Naive thymus-derived CD8-positive, alpha-beta T cell (primary cell): ENCODE results near the gene DGKG. TPM values are rescaled to one million over a fixed set of nuclear protein-coding genes. Genes with fewer than 3 reads are reported as not detected.

Source experiments
- ATAC-seq, 2 donors: fragments of 150-1000 bp; cut with Tn5 transposase in 1 of 2; sonication (Bioruptor Pico), chemical (Tn5 transposase) in 1 of 2; 1 replicate in 1 of 2; 2 replicates in 1 of 2; pipeline ENCODE4 v1.10.0; 2021; ENCODE audit warnings: mild to moderate bottlenecking in 2 of 2, moderate library complexity in 2 of 2
- POLR2A ChIA-PET: fragments of 350-600 bp; sonication (Branson Sonifier 250); formaldehyde crosslinking; loops from one replicate; lab custom pipeline; 2021; ENCODE audit warnings: antibody characterized with exemption; lab: Charles Lee
- DNase-seq, 10 donors: peaks; one replicate each; pipeline versions ENCODE4 v3.0.0 to v3.0.0-alpha.2; 2020 to 2022
- H3K27ac Mint-ChIP-seq, 10 donors: one replicate each; pipeline ENCODE4 v1.8.0; 2020 to 2022; ENCODE audit warnings: mild to moderate bottlenecking in 10 of 10, mixed read lengths in 10 of 10, moderate library complexity in 4 of 10, inconsistent platforms in 1 of 10
- H3K27me3 Mint-ChIP-seq, 5 donors: one replicate each; pipeline ENCODE4 v1.8.0; 2021 to 2022; ENCODE audit warnings: mixed read lengths in 5 of 5
- H3K36me3 Mint-ChIP-seq, 3 donors: one replicate each; pipeline ENCODE4 v1.8.0; 2020 to 2022; ENCODE audit warnings: mixed read lengths in 3 of 3, mild to moderate bottlenecking in 2 of 3, inconsistent platforms in 1 of 3
- H3K4me1 Mint-ChIP-seq, 4 donors: one replicate each; pipeline ENCODE4 v1.8.0; 2021 to 2022; ENCODE audit warnings: mixed read lengths in 4 of 4
- H3K4me3 Mint-ChIP-seq, 10 donors: one replicate each; pipeline ENCODE4 v1.8.0; 2020 to 2022; ENCODE audit warnings: mild to moderate bottlenecking in 10 of 10, mixed read lengths in 10 of 10, moderate library complexity in 6 of 10, inconsistent platforms in 1 of 10
- H3K9me3 Mint-ChIP-seq, 9 donors: one replicate each; pipeline ENCODE4 v1.8.0; 2020 to 2022; ENCODE audit warnings: mixed read lengths in 9 of 9, mild to moderate bottlenecking in 3 of 9, inconsistent platforms in 1 of 9, moderate library complexity in 1 of 9
- polyA plus RNA-seq, 3 donors: library from polyadenylated mRNA; unstranded; fragments of 300-500 nt; fragmentation: Illumina TruSeq; gene quantifications; one replicate each; pipeline ENCODE4 v1.2.3, GENCODE V29; 2021
- total RNA-seq, 8 experiments: library from RNA in 2 of 8; stranded (reverse) in 2 of 8; gene quantifications; one replicate each; pipeline ENCODE4 v1.2.3 and lab custom pipeline; 2021 to 2026

Gene DGKG
- total and polyA plus RNA-seq, 5 experiments from 2014 or later, result 0.11 to 1.5 TPM; not detected in 3

- H3K27ac Mint-ChIP-seq, result no peak overlapping the region
- H3K9me3 Mint-ChIP-seq, result no peaks in the 10 kb centered on the region
- POLR2A ChIA-PET, result no interaction called here
- H3K36me3 Mint-ChIP-seq, result no peaks in the 10 kb centered on the region
- peaks cover 0 to 1% (median 0%) of the 10 kb centered on the region in 4 donors for H3K4me1 Mint-ChIP-seq
- ATAC-seq (no peak), DNase-seq (no peak)
- H3K4me3 Mint-ChIP-seq, result no peak overlapping the region
- peaks cover 2 to 29% (median 7%) of the 10 kb centered on the region in 5 donors for H3K27me3 Mint-ChIP-seq
Observed at GRCh38 chr3:186327912-186328487, 34.0 kb downstream of the DGKG start.

GRCh38 chr3:186322761-186323160, 39.3 kb downstream of the DGKG start:
- DNase-seq (no peak), ATAC-seq (no peak)
- H3K36me3 Mint-ChIP-seq, result no peaks in the 10 kb centered on the region
- H3K27me3 Mint-ChIP-seq, result peaks cover 2 to 28% (median 7%) of the 10 kb centered on the region in 5 donors
- POLR2A ChIA-PET, result no interaction called here
- peaks cover 0 to 1% (median 0%) of the 10 kb centered on the region in 4 donors for H3K4me1 Mint-ChIP-seq
- no peaks in the 10 kb centered on the region for H3K9me3 Mint-ChIP-seq
- H3K27ac Mint-ChIP-seq, result no peak overlapping the region
- H3K4me3 Mint-ChIP-seq, result no peak overlapping the region

GRCh38 chr3:186321746-186322145, 40.3 kb downstream of the DGKG start:
- no peaks in the 10 kb centered on the region for H3K9me3 Mint-ChIP-seq
- H3K4me3 Mint-ChIP-seq, result no peak overlapping the region
- POLR2A ChIA-PET, result no interaction called here

GRCh38 chr3:186320862-186321568, 41.0 kb downstream of the DGKG start:
- H3K9me3 Mint-ChIP-seq, result no peaks in the 10 kb centered on the region
- H3K27ac Mint-ChIP-seq, result no peak overlapping the region
- H3K27me3 Mint-ChIP-seq, result peaks cover 2 to 28% (median 7%) of the 10 kb centered on the region in 5 donors
- H3K4me1 Mint-ChIP-seq, result peaks cover 0 to 2% (median 0%) of the 10 kb centered on the region in 4 donors
- DNase-seq, result no peak
- ATAC-seq, result no peak
- H3K4me3 Mint-ChIP-seq, result no peak overlapping the region
- POLR2A ChIA-PET, result no interaction called here
- no peaks in the 10 kb centered on the region for H3K36me3 Mint-ChIP-seq

More at GRCh38 chr3:186321746-186322145, 40.3 kb downstream of the DGKG start:
- no peak for ATAC-seq
- H3K36me3 Mint-ChIP-seq, result no peaks in the 10 kb centered on the region
- no peak for DNase-seq
- H3K4me1 Mint-ChIP-seq, result peaks cover 0 to 2% (median 0%) of the 10 kb centered on the region in 4 donors
- H3K27ac Mint-ChIP-seq, result no peak overlapping the region
- H3K27me3 Mint-ChIP-seq, result peaks cover 2 to 28% (median 7%) of the 10 kb centered on the region in 5 donors

GRCh38 chr3:186319945-186320344, 42.1 kb downstream of the DGKG start:
- no peaks in the 10 kb centered on the region for H3K9me3 Mint-ChIP-seq
- H3K4me1 Mint-ChIP-seq, result peaks cover 0 to 2% (median 0%) of the 10 kb centered on the region in 4 donors
- no peaks in the 10 kb centered on the region for H3K36me3 Mint-ChIP-seq
- POLR2A ChIA-PET, result no interaction called here
- H3K27me3 Mint-ChIP-seq, result peaks cover under 1 to 28% (median 7%) of the 10 kb centered on the region in 5 donors
- ATAC-seq (no peak), DNase-seq (no peak)
- no peak overlapping the region for H3K4me3 Mint-ChIP-seq
- no peak overlapping the region for H3K27ac Mint-ChIP-seq

GRCh38 chr3:186318135-186318534, 43.9 kb downstream of the DGKG start:
- POLR2A ChIA-PET, result no interaction called here
- peaks cover 0 to 2% (median 0%) of the 10 kb centered on the region in 4 donors for H3K4me1 Mint-ChIP-seq
- DNase-seq, result no peak
- no peaks in the 10 kb centered on the region for H3K36me3 Mint-ChIP-seq
- H3K4me3 Mint-ChIP-seq, result no peak overlapping the region
- no peak for ATAC-seq
- H3K27ac Mint-ChIP-seq, result no peak overlapping the region
- H3K27me3 Mint-ChIP-seq, result peaks cover 0 to 26% (median 6%) of the 10 kb centered on the region in 5 donors
- no peaks in the 10 kb centered on the region for H3K9me3 Mint-ChIP-seq

GRCh38 chr3:186317478-186317877, 44.6 kb downstream of the DGKG start:
- H3K27me3 Mint-ChIP-seq, result peaks cover 0 to 19% (median 2%) of the 10 kb centered on the region in 5 donors
- DNase-seq, result no peak
- no peaks in the 10 kb centered on the region for H3K36me3 Mint-ChIP-seq
- POLR2A ChIA-PET, result no interaction called here
- H3K27ac Mint-ChIP-seq, result no peak overlapping the region
- no peak for ATAC-seq
- H3K4me1 Mint-ChIP-seq, result peaks cover 0 to 2% (median 0%) of the 10 kb centered on the region in 4 donors
- H3K9me3 Mint-ChIP-seq, result no peaks in the 10 kb centered on the region
- no peak overlapping the region for H3K4me3 Mint-ChIP-seq

- POLR2A ChIA-PET, result no interaction called here
Observed at GRCh38 chr3:186316666-186317260, 45.3 kb downstream of the DGKG start.

GRCh38 chr3:186315581-186316354, 46.3 kb downstream of the DGKG start:
- ATAC-seq (no peak), DNase-seq (no peak)
- Mint-ChIP-seq H3K36me3 (no peaks in the 10 kb centered on the region), H3K27ac (no peak overlapping the region), H3K27me3 (peaks cover 0 to 13% (median 2%) of the 10 kb centered on the region in 5 donors), H3K4me1 (peaks cover 0 to 2% (median 0%) of the 10 kb centered on the region in 4 donors), H3K9me3 (no peaks in the 10 kb centered on the region), H3K4me3 (no peak overlapping the region)
- POLR2A ChIA-PET, result no interaction called here

More at GRCh38 chr3:186316666-186317260, 45.3 kb downstream of the DGKG start:
- H3K27me3 Mint-ChIP-seq, result peaks cover 0 to 16% (median 2%) of the 10 kb centered on the region in 5 donors
- H3K4me3 Mint-ChIP-seq, result no peak overlapping the region
- peaks cover 0 to 2% (median 0%) of the 10 kb centered on the region in 4 donors for H3K4me1 Mint-ChIP-seq
- H3K27ac Mint-ChIP-seq, result no peak overlapping the region
- no peak for DNase-seq
- no peaks in the 10 kb centered on the region for H3K36me3 Mint-ChIP-seq
- no peaks in the 10 kb centered on the region for H3K9me3 Mint-ChIP-seq
- no peak for ATAC-seq

- POLR2A ChIA-PET, result no interaction called here
- no peak overlapping the region for H3K4me3 Mint-ChIP-seq
- no peaks in the 10 kb centered on the region for H3K9me3 Mint-ChIP-seq
- H3K27me3 Mint-ChIP-seq, result peaks cover 0 to 13% (median 2%) of the 10 kb centered on the region in 5 donors
- ATAC-seq, result no peak
- no peak overlapping the region for H3K27ac Mint-ChIP-seq
- DNase-seq, result no peak
- no peaks in the 10 kb centered on the region for H3K36me3 Mint-ChIP-seq
- peaks cover 0 to 2% (median 0%) of the 10 kb centered on the region in 4 donors for H3K4me1 Mint-ChIP-seq
Observed at GRCh38 chr3:186314896-186315295, 47.1 kb downstream of the DGKG start.

GRCh38 chr3:186311441-186311840, 50.6 kb downstream of the DGKG start:
- DNase-seq, result no peak
- ATAC-seq, result no peak
- Mint-ChIP-seq H3K4me3 (no peak overlapping the region), H3K36me3 (no peaks in the 10 kb centered on the region), H3K9me3 (peaks cover 0 to 3% (median 0%) of the 10 kb centered on the region in 9 donors), H3K4me1 (no peaks in the 10 kb centered on the region), H3K27me3 (peaks cover 2 to 9% (median 6%) of the 10 kb centered on the region in 5 donors), H3K27ac (no peak overlapping the region)
- POLR2A ChIA-PET, result no interaction called here

GRCh38 chr3:186308549-186308948, 53.5 kb downstream of the DGKG start:
- Mint-ChIP-seq H3K27ac (no peak overlapping the region), H3K4me3 (no peak overlapping the region), H3K27me3 (peaks cover 3 to 9% (median 6%) of the 10 kb centered on the region in 5 donors), H3K4me1 (no peaks in the 10 kb centered on the region), H3K36me3 (no peaks in the 10 kb centered on the region), H3K9me3 (peaks cover 0 to 3% (median 0%) of the 10 kb centered on the region in 9 donors)
- no peak for DNase-seq
- POLR2A ChIA-PET, result no interaction called here
- ATAC-seq, result no peak
